ENCODE results near the gene SGK1.

DNA sequence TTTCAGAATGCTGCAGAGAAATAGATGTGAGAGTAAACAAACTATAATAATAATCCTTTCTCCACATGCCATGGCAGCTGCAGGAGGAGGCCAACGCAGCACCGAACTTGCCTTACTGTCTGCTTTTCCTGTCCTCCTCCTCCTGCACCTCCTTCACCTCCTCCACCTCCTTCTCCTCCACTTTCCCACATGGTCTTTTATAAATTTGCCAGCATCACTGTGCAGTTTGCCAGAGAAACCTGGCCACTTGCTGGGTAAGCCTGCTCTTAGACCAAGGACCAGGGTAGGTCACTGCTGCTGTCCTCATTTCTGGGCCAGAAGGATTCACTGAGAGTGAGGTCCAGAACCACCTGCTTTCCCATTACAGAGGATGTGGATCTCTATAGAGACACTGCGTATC, 8.7 kb downstream of the SGK1 start:
- TF ChIP-seq POLR2AphosphoS5 (IDR thresholded peaks at IDR 0.05): no peak
- TF ChIP-seq, protein P1, sequence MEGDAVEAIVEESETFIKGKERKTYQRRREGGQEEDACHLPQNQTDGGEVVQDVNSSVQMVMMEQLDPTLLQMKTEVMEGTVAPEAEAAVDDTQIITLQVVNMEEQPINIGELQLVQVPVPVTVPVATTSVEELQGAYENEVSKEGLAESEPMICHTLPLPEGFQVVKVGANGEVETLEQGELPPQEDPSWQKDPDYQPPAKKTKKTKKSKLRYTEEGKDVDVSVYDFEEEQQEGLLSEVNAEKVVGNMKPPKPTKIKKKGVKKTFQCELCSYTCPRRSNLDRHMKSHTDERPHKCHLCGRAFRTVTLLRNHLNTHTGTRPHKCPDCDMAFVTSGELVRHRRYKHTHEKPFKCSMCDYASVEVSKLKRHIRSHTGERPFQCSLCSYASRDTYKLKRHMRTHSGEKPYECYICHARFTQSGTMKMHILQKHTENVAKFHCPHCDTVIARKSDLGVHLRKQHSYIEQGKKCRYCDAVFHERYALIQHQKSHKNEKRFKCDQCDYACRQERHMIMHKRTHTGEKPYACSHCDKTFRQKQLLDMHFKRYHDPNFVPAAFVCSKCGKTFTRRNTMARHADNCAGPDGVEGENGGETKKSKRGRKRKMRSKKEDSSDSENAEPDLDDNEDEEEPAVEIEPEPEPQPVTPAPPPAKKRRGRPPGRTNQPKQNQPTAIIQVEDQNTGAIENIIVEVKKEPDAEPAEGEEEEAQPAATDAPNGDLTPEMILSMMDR (IDR thresholded peaks at IDR 0.05): no peak

Data from breast epithelium (tissue), 3 donors.